ENCODE results near the gene RAB6B.
"Not testable (repeated sequence)": the region's sequence is repeated elsewhere in the genome, so short reads cannot be mapped to it uniquely, and the experiment has no call there.

The RAB6B gene

DNA sequence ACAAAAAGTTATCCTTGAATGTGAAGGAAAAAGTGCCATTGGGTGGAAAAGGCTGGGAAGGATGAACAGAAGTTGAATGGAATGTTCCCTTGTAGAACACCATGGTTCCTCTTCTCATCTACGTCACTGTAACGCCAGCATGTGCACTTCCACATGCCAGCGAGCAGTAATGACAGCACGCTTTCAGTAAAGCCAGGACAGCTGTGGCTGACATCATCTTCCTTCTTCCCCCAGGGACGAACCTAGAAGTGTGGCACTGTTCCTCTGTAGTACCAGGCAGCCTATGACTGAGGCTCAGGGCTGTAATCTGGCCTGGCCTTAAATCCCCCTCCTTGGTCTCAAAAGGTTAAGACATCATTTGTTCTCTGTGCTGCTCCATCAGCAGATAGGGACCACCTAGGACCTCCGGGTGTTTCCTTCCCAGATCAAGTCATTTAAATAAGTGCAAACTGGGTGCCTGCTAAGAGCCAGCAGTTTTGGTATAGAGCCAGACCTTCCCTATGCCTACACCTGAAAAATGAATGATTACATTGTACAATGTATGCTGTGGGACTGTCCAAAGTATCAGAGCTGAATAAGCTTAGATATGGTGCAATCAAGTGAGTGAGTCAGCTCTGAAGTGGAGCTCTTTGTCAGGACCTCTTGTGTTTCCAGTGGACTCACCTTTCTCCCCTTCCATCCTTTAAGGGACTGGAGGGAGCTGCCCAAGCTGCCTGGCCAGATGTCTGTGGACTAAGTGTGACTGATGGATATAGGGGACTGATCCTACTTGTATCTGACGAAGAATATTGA, 95.7 kb downstream of the RAB6B start:
- DNase-seq: peak; percentile 40

DNA sequence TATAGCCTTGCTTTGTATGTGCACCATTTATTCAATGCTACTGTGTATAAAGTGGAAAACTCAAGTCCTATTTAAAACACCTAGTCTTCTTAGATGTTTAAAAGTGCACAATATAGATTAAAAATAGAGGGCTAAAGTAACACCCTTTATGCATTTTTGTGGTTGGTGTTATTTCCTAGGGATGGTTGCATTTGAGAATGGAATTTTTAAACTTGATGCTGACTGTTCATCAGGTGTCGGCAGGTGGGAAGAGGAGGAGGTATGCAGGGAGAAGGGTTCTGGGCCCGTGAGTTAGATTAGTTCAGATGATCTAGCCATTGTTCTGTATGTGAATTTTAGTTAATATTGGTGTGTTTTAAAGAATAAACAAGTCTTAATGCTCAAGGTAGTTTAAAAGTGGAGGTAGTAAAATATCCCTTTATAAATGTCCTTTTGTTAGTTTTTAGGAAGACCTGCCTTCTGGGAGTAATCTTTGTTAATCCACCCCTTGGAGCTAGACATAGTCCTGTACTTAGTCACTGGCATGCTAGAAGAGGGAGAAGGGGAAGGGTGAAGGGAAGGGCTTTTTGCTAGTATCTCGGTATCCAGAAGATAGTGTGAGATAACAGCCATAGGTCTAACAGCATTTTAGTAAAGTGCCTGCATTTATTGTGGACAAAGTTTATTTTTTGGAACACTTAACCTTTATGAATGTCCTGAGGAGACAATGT, 98.1 kb downstream of the RAB6B start:
- DNase-seq: no peak

DNA sequence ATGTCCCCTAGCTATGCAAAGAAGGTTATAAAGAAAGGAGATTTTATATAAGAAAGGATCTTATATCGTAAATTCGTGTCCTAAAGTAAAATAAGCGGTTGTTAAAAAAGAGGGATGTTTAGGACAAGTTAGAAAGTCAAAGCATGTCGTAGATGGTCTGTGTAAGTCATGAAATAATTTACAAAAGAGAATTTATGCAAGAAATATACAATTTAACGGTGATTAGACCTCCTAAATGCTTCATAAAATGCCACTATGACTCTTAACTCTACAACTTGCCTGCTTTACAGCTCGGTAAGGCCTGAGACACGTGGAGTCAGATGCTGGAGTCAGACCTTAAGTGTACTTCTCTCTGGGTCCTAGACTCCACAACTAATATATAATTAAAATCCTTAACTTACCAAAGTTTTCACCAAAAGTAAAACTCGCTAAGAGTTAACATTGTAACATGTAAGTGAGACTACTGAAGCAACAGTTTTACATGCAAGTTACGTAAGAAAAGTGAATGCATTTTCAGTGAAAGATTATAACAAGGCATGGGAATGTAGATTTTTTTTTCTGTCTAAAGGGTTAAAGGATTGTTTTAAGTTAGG, 103.4 kb downstream of the RAB6B start:
- no peak for DNase-seq

DNA sequence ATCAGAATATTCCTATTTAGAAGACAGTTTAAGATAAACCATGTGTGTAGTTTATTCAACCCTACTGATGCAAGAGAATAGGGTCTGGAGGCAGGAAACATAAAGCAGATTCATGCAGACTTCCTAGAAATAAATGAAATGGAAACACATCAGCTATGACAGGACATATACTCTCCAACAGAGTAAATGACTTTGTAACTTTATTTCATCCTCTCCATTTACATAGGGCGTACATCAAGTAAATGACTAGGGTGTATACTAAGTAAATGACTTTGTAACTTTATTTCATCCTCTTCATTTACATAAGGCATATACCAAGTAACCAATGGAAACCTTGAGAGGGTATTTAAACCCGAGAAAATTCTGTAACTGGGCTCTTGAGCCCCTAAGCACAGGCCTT, 107.7 kb downstream of the RAB6B start:
- no peak for DNase-seq

DNA sequence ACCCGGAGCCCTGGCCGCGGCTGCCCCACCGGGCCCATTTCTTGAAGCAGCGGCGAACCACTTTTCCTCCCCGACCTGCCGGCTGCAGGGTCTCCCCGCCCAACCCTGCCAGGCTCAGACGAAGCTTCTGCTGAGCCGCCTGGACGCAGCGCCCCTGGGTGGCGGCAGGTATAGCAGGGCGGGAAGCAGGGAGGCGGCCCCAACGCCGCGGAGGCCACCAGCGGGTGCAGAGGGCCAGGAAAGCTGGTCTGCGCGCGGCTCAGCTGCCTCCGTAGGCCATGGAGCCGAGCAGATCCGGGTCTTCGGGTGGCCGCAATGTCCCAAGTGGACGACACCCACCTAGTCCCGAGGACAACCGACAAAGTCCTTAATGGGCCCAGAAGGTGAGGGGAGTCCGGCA, 111.9 kb downstream of the RAB6B start:
- DNase-seq: no peak

DNA sequence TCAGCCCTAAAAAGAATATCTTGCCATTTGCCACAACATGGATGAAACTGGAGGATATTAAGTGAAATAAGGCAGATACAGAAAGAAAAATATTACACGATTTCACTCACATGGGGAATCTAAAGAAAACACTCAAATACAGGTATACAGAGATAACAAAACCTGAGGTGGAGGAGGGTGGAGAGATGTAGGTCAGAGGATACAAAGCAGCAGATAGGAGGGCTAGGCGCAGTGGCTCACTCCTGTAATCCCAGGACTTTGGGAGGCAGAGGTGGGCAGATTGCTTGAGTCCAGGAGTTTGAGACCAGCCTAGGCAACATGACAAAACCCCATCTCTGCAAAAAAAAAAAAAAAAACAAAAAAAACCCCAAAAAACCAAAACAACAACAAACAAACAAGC, 113.2 kb downstream of the RAB6B start:
- no peak for DNase-seq

DNA sequence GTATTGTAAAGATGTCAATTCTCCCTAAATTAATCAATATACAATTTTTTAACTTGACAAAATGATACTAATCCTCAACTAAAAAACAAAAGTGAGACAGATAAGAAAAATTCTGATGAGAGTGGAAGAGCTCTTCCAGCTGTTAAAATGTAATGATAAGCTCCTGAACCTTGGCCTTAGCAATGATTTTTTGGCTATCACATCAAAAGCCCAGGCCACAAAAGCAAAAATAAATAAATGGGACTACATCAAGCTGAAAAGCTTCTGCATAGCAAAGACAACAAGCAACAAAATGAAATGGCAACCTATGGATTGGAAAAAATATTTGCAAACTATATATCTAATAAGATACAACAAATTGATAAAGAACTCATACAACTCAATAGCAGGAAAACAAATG, 114.1 kb downstream of the RAB6B start:
- DNase-seq: no peak

DNA sequence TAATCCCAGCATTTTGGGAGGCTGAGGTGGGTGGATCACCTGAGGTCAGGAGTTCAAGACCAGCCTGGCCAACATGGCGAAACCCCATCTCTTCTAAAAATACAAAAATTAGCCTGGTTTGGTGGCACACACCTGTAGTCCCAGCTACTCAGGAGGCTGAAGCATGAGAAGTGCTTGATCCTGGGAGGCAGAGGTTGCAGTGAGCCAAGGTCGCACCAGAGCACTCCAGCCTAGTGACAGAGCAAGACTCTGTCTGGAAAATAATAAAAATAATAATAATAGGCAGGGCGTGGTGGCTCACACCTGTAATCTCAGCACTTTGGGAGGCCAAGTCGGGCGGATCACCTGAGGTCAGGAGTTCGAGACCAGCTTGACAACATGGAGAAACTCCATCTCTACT, 114.9 kb downstream of the RAB6B start:
- DNase-seq: not testable (repeated sequence)

DNA sequence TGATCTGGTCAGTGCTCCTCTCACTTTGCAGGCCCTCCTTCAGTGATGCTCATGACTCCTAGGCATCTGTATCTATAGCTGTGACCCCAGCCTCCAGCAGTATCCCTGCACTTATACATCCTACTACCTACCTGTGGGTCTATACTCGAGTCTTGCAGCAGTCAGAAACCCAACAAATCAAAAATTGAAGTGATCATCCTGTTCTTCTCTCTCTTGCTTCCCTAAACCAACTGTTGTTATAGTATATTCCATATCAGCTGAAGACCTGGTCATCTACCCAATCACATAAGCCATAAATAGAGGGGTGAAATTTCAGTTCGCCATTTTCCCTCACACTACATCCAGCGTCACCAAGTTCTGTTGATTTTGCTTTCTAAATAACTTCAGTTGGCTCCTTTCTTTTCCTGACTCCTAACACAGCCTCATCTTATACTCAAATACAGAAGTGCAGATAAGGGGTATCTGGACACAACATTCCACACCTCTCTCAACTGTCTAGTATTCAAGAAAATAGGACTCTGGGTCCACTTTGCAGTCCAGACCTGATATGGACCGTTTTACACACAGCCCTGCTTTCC, 116.0 kb downstream of the RAB6B start:
- no peak for DNase-seq

DNA sequence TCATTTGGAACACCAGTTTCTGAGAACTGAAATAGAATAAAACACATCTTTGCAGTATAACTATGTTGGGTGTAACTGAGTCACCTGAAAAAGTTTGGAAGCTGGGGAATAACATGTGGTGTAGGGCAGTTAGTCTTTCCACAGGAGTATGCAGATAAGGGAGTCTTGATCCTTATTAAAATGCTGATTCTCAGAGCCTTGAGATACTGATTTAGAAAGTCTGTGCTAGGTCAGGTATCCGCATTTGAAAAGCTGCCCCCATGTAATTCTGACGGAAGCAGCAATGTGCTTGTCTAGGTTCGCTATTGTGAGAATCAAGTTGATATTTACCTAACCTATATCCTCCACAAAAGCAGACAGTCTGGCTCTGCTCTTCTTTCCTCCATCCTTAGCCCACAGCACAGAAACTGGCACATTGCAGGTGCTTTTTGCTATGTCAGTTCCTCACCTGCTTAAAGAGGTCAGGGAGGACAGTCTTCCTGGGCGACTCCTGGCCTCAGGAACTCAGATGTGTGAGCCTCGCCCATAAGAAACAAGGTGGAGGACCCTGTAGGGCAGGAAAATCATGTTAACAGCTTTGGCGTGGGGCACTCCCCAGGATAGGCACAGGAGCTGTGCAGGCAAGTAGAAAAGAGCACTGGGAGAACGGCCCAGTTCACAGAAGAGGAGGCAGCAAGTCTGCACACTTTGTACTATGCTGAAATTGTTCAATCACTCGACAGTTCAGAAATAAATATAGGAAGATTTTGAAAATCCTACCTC, 117.7 kb downstream of the RAB6B start:
- no peak for DNase-seq

DNA sequence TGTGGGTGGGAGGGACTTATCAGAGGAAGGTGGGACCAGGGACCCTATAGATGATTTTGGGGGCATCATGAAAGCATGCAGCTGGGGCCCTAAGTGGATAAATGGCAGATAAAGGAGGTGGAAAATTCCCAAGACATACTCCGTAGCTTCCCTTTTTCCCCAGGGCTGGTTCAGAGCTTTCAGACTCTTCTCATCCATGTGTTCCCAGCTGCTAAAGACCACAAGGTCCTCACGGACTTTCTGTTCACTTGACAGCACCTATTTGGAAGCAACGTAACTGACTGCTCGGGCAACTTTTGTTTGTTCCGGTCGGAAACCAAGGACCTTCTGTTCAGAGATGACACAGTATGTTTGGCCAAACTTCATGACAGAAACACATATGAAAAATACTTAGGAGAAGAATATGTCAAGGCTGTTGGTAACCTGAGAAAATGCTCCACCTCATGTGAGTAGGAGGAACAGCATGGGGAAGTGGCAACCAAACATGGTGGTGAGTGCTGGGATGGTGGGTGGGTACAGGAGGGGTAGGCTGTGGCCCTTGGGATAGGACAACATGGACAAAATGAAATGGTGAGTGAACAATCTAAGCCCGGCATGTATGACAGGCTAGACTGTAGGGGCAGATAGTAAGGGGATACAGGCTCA, 118.8 kb downstream of the RAB6B start:
- DNase-seq: no peak

DNA sequence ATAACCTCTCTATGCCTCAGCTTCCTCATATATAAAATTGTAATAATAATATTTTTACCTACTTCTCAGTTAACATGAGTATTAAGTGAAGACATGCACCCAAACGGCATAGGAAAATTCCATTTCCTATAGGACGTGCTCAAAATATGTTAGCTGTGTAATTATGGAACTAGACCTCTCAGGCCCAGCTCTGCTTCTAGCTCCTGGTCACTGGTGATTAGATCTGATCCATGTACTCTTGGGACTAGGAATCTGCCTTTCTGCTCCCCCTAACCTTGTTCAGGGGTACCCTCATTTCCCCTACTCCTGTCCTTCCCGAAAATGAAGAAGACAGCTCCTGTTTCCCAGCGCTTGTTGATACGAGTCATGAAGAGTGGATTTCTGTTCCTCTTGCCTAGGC, 119.8 kb downstream of the RAB6B start:
- no peak for DNase-seq

DNA sequence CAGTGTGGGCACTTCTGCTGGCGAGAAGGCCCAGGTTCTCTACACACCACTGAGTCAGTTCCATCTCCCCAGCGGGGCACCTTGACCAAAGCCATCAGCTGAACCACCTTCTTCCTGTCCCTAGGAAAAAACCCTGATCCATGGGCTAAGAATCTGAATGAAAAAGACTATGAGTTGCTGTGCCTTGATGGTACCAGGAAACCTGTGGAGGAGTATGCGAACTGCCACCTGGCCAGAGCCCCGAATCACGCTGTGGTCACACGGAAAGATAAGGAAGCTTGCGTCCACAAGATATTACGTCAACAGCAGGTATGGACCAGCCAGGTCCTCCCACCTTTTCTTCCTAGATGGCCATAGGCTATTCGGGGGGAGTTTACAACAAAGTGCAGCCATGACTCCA, 120.4 kb downstream of the RAB6B start:
- DNase-seq: no peak

Measured in left hindlimb (tissue), 1 donor.